ENCODE measurements around the gene NLGN4Y.

The NLGN4Y gene

GRCh38 chrY:14824583-14824982, 300.3 kb downstream of the NLGN4Y start:
- no peak for TF ChIP-seq CTCF (IDR thresholded peaks at IDR 0.05; ENCODE audit: extremely low read depth, missing control alignments)
- no peak for DNase-seq (ENCODE audit: low spot score)

GRCh38 chrY:14825728-14826127, 301.4 kb downstream of the NLGN4Y start:
- no peak for TF ChIP-seq CTCF (IDR thresholded peaks at IDR 0.05; ENCODE audit: extremely low read depth, missing control alignments)
- no peak for DNase-seq (ENCODE audit: low spot score)

GRCh38 chrY:14828531-14828930, 304.2 kb downstream of the NLGN4Y start:
- DNase-seq (ENCODE audit: low spot score): no peak

GRCh38 chrY:14829366-14829885, 305.1 kb downstream of the NLGN4Y start:
- no peak for DNase-seq (ENCODE audit: low spot score)
- TF ChIP-seq CTCF (IDR thresholded peaks at IDR 0.05; ENCODE audit: extremely low read depth, missing control alignments): no peak

More at GRCh38 chrY:14828531-14828930, 304.2 kb downstream of the NLGN4Y start:
- no peak for TF ChIP-seq CTCF (IDR thresholded peaks at IDR 0.05; ENCODE audit: extremely low read depth, missing control alignments)

GRCh38 chrY:14834103-14835060, 310.1 kb downstream of the NLGN4Y start:
- TF ChIP-seq CTCF (IDR thresholded peaks at IDR 0.05; ENCODE audit: extremely low read depth, missing control alignments): no peak
- peak; percentile 9 for DNase-seq (ENCODE audit: low spot score)

- no peak for TF ChIP-seq CTCF (IDR thresholded peaks at IDR 0.05; ENCODE audit: extremely low read depth, missing control alignments)
These were observed 313.1 kb downstream of the NLGN4Y start for GRCh38 chrY:14837466-14837865.

GRCh38 chrY:14850734-14851133, 326.4 kb downstream of the NLGN4Y start:
- DNase-seq (ENCODE audit: low spot score): no peak
- TF ChIP-seq CTCF (IDR thresholded peaks at IDR 0.05; ENCODE audit: extremely low read depth, missing control alignments): no peak

More at GRCh38 chrY:14837466-14837865, 313.1 kb downstream of the NLGN4Y start:
- no peak for DNase-seq (ENCODE audit: low spot score)

Measured in GM20000 (cell line).